ENCODE data around the gene ELMOD1.

Gene ELMOD1

GRCh38 chr11:107587306-107587979 lies 3.5 kb upstream of the ELMOD1 start:
- TF ChIP-seq ZC3H10 (CRISPR knock-in tag; IDR thresholded peaks at IDR 0.05) (no peak), SNAI2 (CRISPR knock-in tag; IDR thresholded peaks at IDR 0.05) (no peak)
- no peak for ATAC-seq

- TF ChIP-seq TSHZ2 (CRISPR knock-in tag; IDR thresholded peaks at IDR 0.05) = no peak
- TF ChIP-seq CSDC2 (CRISPR knock-in tag; IDR thresholded peaks at IDR 0.05) = no peak
- TF ChIP-seq RARB (CRISPR knock-in tag; IDR thresholded peaks at IDR 0.05) = no peak
- TF ChIP-seq, protein P1, sequence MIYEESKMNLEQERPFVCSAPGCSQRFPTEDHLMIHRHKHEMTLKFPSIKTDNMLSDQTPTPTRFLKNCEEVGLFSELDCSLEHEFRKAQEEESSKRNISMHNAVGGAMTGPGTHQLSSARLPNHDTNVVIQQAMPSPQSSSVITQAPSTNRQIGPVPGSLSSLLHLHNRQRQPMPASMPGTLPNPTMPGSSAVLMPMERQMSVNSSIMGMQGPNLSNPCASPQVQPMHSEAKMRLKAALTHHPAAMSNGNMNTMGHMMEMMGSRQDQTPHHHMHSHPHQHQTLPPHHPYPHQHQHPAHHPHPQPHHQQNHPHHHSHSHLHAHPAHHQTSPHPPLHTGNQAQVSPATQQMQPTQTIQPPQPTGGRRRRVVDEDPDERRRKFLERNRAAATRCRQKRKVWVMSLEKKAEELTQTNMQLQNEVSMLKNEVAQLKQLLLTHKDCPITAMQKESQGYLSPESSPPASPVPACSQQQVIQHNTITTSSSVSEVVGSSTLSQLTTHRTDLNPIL (CRISPR knock-in tag; IDR thresholded peaks at IDR 0.05; ENCODE audit: low read depth) = no peak
- TF ChIP-seq POU6F1 (CRISPR knock-in tag; IDR thresholded peaks at IDR 0.05; ENCODE audit: borderline replicate concordance, low read depth) = no peak
- TF ChIP-seq CSRNP3 (CRISPR knock-in tag; IDR thresholded peaks at IDR 0.05) = no peak
- no peak for TF ChIP-seq PPARA (CRISPR knock-in tag; IDR thresholded peaks at IDR 0.05; ENCODE audit: borderline replicate concordance)
- peak; percentile 69 for ATAC-seq
Measured at GRCh38 chr11:107591378-107592230, 657 bp downstream of the ELMOD1 start.

GRCh38 chr11:107592231-107592590 lies 1.3 kb downstream of the ELMOD1 start:
- TF ChIP-seq ZFP30 (CRISPR knock-in tag; IDR thresholded peaks at IDR 0.05) (no peak), RARB (CRISPR knock-in tag; IDR thresholded peaks at IDR 0.05) (no peak), TOX (CRISPR knock-in tag; IDR thresholded peaks at IDR 0.05; ENCODE audit: borderline replicate concordance) (no peak), SNAI2 (CRISPR knock-in tag; IDR thresholded peaks at IDR 0.05) (no peak)
- no peak for ATAC-seq

- no peak for ATAC-seq
- TF ChIP-seq RARB (CRISPR knock-in tag; IDR thresholded peaks at IDR 0.05) (no peak), BACH2 (CRISPR knock-in tag; IDR thresholded peaks at IDR 0.05; ENCODE audit: borderline replicate concordance) (no peak), TSHZ2 (CRISPR knock-in tag; IDR thresholded peaks at IDR 0.05) (no peak), CSRNP3 (CRISPR knock-in tag; IDR thresholded peaks at IDR 0.05) (no peak), SNAI2 (CRISPR knock-in tag; IDR thresholded peaks at IDR 0.05) (no peak)
Measured at GRCh38 chr11:107592813-107593212, 1.9 kb downstream of the ELMOD1 start.
